Measurements from ENCODE around the gene SETD1A.

DNA sequence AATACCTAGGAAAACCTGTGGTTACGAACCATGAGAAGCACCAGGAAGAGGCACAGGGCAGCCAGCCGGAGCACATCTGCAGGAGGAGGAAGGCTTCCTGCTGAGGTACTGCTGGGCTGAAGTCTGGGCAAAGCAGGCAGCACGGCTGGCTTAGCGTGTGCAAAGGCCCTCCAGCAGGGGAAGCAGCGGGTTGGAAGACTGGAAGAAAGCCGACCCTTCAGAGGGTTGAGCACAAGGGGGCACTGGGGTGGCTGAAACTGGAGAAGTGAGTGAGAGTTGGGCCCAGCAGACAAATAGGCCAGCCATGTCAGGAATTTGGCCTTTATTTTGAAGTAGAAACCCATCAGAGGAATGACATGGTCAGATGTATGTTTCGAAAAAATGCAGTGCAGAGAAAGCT is 15.3 kb downstream of the SETD1A start:
- TF ChIP-seq, protein P1, sequence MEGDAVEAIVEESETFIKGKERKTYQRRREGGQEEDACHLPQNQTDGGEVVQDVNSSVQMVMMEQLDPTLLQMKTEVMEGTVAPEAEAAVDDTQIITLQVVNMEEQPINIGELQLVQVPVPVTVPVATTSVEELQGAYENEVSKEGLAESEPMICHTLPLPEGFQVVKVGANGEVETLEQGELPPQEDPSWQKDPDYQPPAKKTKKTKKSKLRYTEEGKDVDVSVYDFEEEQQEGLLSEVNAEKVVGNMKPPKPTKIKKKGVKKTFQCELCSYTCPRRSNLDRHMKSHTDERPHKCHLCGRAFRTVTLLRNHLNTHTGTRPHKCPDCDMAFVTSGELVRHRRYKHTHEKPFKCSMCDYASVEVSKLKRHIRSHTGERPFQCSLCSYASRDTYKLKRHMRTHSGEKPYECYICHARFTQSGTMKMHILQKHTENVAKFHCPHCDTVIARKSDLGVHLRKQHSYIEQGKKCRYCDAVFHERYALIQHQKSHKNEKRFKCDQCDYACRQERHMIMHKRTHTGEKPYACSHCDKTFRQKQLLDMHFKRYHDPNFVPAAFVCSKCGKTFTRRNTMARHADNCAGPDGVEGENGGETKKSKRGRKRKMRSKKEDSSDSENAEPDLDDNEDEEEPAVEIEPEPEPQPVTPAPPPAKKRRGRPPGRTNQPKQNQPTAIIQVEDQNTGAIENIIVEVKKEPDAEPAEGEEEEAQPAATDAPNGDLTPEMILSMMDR (IDR thresholded peaks at IDR 0.05; ENCODE audit: low read depth, low read length): no peak
- TF ChIP-seq EZH2phosphoT487 (IDR thresholded peaks at IDR 0.05; ENCODE audit: low read depth): no peak
